Neural crest cell (in vitro differentiated cells): ENCODE data around the gene HDAC11. TPM values are rescaled to one million over a fixed set of nuclear protein-coding genes. Genes with fewer than 3 reads are reported as not detected.

Experiments used
- DNase-seq: peaks from one replicate; pipeline ENCODE4 v3.0.0; 2021; ENCODE audit warnings: low read depth, mixed read lengths, low spot score
- H3K27ac Mint-ChIP-seq: one replicate; pipeline ENCODE4 v1.8.0; 2021; ENCODE audit warnings: mild to moderate bottlenecking, mixed read lengths; ENCODE audit not compliant: unreplicated experiment
- H3K27me3 Mint-ChIP-seq: 2 replicates; pipeline ENCODE4 v1.8.0; 2021; ENCODE audit warnings: low read depth, mild to moderate bottlenecking, mixed read lengths
- H3K36me3 Mint-ChIP-seq: 2 replicates; pipeline ENCODE4 v1.8.0; 2021; ENCODE audit warnings: low read depth, mild to moderate bottlenecking, mixed read lengths
- H3K4me1 Mint-ChIP-seq: 2 replicates; pipeline ENCODE4 v1.8.0; 2021; ENCODE audit warnings: mixed read lengths
- H3K4me3 Mint-ChIP-seq: one replicate; pipeline ENCODE4 v1.8.0; 2021; ENCODE audit warnings: mild to moderate bottlenecking, mixed read lengths
- H3K9me3 Mint-ChIP-seq: 2 replicates; pipeline ENCODE4 v1.8.0; 2021; ENCODE audit warnings: mixed read lengths
- CTCF ChIP-seq: fragments of 200-600 bp; sonication (generic); conservative IDR thresholded peaks from 2 replicates; pipeline ENCODE4 v1.5.0; 2021; ENCODE audit warnings: antibody characterized with exemption, mild to moderate bottlenecking
- total RNA-seq: library from RNA; stranded (reverse); gene quantifications from 2 replicates; pipeline ENCODE4 v1.2.1, GENCODE V29; 2021

HDAC11 gene
- total RNA-seq, 1 donor from 2014 or later = 14.0 TPM

GRCh38 chr3:13515786-13516759 is 36.0 kb downstream of the HDAC11 start:
- TF ChIP-seq CTCF = no peak
- no peaks in the 10 kb centered on the region for H3K27me3 Mint-ChIP-seq
- no peak for DNase-seq
- no peaks in the 10 kb centered on the region for H3K9me3 Mint-ChIP-seq
- peaks cover 13% of the 10 kb centered on the region for H3K4me1 Mint-ChIP-seq
- no peak overlapping the region for H3K27ac Mint-ChIP-seq
- H3K4me3 Mint-ChIP-seq = no peak overlapping the region
- H3K36me3 Mint-ChIP-seq = no peaks in the 10 kb centered on the region

GRCh38 chr3:13516760-13517135 is 36.6 kb downstream of the HDAC11 start:
- no peak overlapping the region for H3K4me3 Mint-ChIP-seq
- H3K27ac Mint-ChIP-seq = no peak overlapping the region
- no peak for TF ChIP-seq CTCF
- peaks cover 2% of the 10 kb centered on the region for H3K9me3 Mint-ChIP-seq
- H3K4me1 Mint-ChIP-seq = peaks cover 13% of the 10 kb centered on the region
- no peaks in the 10 kb centered on the region for H3K36me3 Mint-ChIP-seq
- DNase-seq = no peak
- H3K27me3 Mint-ChIP-seq = no peaks in the 10 kb centered on the region

GRCh38 chr3:13517253-13517977 is 37.3 kb downstream of the HDAC11 start:
- TF ChIP-seq CTCF = no peak
- Mint-ChIP-seq H3K4me1 (peaks cover 13% of the 10 kb centered on the region), H3K9me3 (peaks cover 3% of the 10 kb centered on the region), H3K27ac (no peak overlapping the region), H3K36me3 (no peaks in the 10 kb centered on the region), H3K4me3 (no peak overlapping the region), H3K27me3 (no peaks in the 10 kb centered on the region)
- no peak for DNase-seq

- peaks cover 3% of the 10 kb centered on the region for H3K9me3 Mint-ChIP-seq
- no peak overlapping the region for H3K4me3 Mint-ChIP-seq
- no peak overlapping the region for H3K27ac Mint-ChIP-seq
- no peaks in the 10 kb centered on the region for H3K27me3 Mint-ChIP-seq
- DNase-seq = no peak
- peaks cover 10% of the 10 kb centered on the region for H3K4me1 Mint-ChIP-seq
- H3K36me3 Mint-ChIP-seq = no peaks in the 10 kb centered on the region
- TF ChIP-seq CTCF = no peak
Measured at GRCh38 chr3:13518516-13518953, 38.4 kb downstream of the HDAC11 start.

- no peak overlapping the region for H3K4me3 Mint-ChIP-seq
- no peak for TF ChIP-seq CTCF
- H3K27me3 Mint-ChIP-seq = no peaks in the 10 kb centered on the region
- no peak for DNase-seq
- peaks cover 6% of the 10 kb centered on the region for H3K4me1 Mint-ChIP-seq
- no peaks in the 10 kb centered on the region for H3K36me3 Mint-ChIP-seq
- peaks cover 3% of the 10 kb centered on the region for H3K9me3 Mint-ChIP-seq
- no peak overlapping the region for H3K27ac Mint-ChIP-seq
Measured at GRCh38 chr3:13519006-13519791, 39.1 kb downstream of the HDAC11 start.
